Stimulated activated CD4-positive, alpha-beta T cell treated with anti-CD3 and anti-CD28 coated beads, TNF-alpha, amount 100 ng/mL, for 1 hour (primary cell): ENCODE results near the gene SOCS3.
A peak's percentile ranks its signal among the peaks of the same experiment; 100 is the strongest.

Experiments used
- DNase-seq, 3 donors: peaks; one replicate each; pipeline ENCODE4 v3.0.0-alpha.2; 2020; ENCODE audit warnings: low read depth in 3 of 3, low spot score in 1 of 3

Gene SOCS3, protein sequence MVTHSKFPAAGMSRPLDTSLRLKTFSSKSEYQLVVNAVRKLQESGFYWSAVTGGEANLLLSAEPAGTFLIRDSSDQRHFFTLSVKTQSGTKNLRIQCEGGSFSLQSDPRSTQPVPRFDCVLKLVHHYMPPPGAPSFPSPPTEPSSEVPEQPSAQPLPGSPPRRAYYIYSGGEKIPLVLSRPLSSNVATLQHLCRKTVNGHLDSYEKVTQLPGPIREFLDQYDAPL

GRCh38 chr17:78359997-78360370 lies at the start of gene SOCS3:
Gene SOCS3 (minus strand): TSS chr17:78360077. CDS start chr17:78359095, 982 bp downstream.
- peak; percentile 95 to 97 (median 96) for DNase-seq

GRCh38 chr17:78409191-78409928 lies 49.5 kb upstream of the SOCS3 start:
- no peak for DNase-seq

GRCh38 chr17:78408476-78409050 lies 48.7 kb upstream of the SOCS3 start:
- no peak for DNase-seq

DNA sequence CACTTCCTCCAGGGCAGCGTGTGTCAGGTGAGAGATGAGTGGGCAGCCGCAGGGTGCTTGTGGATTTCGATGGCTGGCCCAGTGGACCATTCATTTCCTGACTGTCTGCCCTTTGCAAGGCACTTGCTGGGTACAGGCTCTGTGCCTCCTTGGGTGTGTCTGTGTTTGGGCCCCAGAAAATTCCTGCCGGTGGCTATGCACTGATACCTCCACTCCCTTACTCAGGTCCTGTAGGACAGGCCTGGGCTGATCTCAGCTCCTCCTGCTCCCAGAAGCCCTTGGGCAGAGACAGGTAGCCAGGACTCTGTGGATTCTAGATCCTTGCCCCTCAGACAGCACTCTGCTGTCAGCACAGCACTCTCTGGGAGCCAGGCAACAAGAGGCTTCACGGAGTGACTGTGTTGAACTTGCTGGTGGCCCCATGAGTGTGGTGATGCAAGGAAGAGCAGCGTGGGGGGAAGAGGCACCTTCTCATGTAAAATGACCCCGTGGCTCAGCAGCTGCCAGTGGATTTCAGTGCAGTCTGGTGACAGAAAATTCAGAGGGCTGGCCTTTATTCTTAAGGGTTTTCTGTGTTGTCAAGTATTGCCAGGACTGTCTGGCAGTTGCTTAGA lies 47.6 kb upstream of the SOCS3 start:
- no peak for DNase-seq

DNA sequence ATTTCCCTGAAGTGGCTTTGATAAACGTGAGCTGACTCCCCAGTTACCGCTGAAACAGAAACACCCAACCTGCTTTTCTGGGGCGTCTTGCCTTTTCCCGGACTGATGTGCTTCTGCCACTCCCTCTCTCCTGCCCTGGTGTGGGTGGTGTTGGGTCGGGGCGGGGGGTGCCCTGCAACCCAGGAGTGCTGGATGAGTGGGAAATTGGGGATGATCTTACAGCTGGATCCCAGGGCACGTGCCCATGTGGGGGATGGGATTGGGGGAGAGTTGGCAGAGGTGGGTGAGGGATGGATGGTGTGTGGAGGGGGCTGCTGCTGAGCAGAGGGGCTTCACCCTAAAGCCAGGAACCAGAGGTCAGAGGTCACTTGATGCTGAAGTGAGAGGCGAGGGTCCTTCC lies 47.0 kb upstream of the SOCS3 start:
- no peak for DNase-seq

DNA sequence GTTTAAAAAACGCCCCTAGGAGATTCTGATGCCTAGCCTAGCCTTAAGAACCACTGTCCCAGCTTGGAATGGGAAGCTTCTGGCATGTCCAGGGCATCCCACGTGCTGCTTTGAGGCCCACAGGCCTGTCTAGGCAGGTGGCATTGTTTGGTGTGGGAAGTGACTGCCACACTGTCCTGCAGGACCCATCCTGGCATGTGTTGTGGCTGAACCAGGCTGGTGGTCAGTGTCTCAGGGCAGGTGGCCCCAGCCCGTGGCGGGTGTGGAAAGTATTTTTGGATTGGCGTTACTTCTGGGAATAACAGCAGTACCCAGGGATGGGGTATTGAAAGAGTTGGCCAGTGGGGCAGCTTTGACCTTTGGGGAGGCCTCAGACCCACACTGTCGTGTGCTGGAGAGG lies 46.5 kb upstream of the SOCS3 start:
- DNase-seq: no peak

- DNase-seq: no peak
These were observed 43.9 kb upstream of the SOCS3 start for GRCh38 chr17:78403822-78404221.

GRCh38 chr17:78401891-78402290 lies 42.0 kb upstream of the SOCS3 start:
- DNase-seq: no peak

DNA sequence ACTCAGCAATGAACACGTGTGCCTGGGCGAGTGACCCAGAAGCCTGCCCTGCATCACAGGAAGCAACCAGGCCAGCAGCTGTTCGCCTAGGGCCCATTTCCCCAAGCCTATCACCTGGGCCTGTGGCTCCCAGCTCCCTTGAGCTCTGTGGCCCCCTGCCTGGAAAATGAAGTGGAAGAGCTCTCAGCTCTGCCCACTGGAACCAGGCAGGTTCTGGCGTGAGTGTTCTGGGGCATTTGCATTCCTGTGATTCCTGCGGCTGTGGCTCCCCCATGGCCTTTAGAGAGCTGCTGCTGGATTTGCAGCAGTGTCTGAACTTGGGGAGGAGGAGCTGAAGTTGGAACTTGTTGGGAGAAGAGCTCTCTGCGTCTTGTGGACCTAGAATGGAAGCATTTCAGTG lies 41.4 kb upstream of the SOCS3 start:
- no peak for DNase-seq

GRCh38 chr17:78400581-78401240 lies 40.8 kb upstream of the SOCS3 start:
- no peak for DNase-seq

GRCh38 chr17:78399693-78400144 lies 39.8 kb upstream of the SOCS3 start:
- no peak for DNase-seq

DNA sequence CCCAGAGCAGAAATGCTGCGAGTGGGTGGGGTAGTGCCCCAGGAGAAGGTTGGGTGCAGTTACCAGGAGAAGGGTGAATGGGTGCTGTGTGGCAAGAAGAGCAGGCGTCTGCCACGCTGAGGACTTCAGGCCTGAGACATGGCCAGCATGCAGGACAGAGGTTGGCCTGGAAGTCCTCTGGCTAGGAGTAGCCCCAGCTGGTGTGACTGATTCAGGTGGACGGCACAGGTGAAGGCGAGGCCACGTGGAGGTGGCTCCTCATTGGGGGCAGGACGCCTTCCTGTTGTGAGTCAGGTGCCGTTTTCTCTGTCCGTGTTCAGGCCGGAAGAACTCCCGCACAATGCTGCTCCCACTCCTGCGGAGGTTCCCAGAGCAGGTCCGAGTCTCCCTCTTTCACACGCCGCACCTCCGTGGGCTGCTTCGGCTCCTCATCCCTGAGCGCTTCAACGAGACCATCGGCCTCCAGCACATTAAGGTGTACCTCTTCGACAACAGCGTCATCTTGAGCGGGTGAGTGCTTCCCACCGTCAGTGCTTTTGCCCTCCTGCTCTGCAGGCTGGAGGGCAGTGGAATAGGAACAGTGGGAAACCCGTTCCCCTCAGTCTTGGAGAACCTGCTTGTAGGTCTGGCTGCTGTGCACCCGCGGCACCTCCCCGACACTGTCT lies 39.3 kb upstream of the SOCS3 start:
- no peak for DNase-seq

DNA sequence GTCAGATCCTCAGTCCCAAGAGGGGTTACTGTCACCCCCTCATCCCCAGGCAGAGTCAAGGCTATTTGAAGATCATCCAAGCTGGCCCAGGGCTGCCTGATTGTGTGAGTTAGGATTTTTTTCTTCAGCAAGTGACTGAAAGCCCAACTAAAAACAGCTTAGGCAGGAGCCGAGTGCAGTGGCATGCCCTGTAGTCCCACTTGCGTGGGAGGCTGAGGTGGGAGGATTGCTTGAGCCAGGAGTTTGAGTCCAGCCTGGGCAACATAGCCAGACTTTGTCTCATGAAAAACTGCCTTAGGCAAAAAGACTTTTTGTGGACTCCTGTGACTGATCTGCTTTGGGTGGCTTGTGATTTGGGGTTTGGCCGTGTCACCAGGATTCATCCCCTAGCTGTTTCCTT lies 38.5 kb upstream of the SOCS3 start:
- DNase-seq: no peak

- no peak for DNase-seq
These were observed 37.8 kb upstream of the SOCS3 start for GRCh38 chr17:78397681-78398101.

DNA sequence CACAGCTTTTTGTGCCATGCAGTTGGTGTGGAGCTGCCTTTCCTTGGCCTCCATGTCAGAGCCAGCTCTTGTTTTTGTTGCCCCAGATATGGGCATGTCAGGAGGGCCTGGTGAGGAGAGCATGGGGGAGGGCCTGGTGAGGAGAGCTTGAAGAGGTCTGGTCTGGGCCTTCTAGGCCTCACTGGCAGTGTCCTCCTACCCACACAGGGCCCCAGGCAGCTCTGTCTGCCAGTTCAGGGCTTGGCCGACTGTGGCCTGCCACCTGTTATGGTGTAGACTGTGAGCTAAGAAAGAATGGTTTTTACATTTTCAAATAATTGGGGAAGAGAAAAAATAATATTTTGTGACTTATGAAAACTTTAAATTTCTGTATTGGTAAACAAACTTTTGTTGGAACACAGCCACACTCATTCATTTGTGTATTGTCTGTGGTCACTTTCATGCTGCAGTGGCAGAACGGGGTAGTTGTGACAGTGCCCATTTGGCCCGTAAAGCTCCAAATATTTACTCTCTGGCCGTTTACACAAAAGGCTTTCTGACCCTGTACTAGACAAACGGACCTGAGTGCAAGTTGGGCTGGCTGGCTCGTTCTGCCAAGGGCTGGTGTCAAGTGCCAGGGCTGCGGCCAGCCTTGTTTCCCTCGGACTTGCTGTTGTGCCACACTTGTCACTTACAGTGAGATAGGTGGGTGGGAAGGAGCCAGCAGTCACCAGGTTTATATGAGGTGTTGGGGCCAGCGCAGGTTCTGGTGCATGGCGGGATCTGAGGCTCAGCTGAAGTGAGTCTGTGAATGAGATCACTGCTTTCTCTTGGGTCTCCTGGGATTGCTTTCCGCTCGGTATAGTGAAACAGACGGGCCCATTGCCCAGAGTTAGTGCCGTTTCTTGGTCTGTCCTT lies 36.8 kb upstream of the SOCS3 start:
- DNase-seq: no peak

DNA sequence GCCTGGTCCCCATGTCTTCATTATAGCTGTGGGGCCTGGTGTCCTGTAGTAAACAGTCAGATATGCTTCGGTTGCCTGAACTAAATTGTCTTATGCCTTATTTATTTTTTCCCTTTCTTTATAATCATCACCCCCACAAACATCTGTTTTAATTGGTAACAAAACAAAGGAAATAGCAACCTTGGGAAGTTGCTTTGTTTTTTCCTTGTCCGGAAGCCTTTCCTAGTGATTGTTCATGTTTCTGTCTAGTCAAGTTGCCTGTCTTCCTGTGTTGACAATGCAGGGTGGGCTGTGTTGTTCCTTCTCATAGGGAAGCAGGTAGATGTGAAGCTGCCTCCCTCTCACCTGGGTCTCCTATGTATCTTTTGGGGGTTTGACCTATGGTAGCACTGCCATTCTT lies 35.3 kb upstream of the SOCS3 start:
- DNase-seq: no peak

DNA sequence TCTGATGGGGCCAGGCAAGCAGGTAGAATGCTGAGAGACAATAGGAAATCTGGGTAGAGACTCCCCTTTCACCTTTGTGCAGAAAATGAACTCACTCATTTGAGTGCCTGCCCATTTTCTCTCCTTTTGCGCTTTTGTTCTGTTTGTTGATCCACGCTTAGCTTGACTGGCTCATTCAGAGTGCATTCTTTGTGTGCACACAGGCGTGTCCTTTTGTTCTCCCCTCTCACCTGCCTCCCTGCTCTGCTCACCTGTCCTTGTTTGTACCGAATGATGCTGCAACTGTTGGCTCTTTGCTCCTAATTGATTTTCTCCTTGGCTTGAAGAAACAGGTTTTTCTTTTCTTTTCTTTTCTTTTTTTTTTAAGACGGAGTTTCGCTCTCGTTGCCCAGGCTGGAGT lies 34.3 kb upstream of the SOCS3 start:
- no peak for DNase-seq

- DNase-seq: no peak
These were observed 33.7 kb upstream of the SOCS3 start for GRCh38 chr17:78393575-78393974.

DNA sequence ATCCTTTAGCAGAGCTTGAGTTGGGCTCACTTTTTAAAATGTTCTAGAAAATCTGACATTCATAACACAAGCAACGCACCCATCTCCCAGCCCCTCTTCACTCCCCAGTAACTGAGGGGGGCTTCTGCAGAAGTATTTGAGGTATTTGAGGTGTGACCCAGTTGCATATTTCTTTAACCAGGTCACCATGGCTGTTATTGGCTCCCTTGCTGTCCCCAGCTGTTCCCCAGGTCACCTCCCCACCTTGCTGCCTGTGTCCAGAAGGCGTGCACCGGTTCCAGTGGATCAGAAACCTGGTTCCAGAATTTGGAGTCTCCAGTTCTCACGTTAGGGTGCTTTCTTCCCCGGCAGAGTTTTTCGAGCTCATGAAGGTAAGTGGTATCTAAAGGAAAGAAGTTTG lies 32.4 kb upstream of the SOCS3 start:
- no peak for DNase-seq

DNA sequence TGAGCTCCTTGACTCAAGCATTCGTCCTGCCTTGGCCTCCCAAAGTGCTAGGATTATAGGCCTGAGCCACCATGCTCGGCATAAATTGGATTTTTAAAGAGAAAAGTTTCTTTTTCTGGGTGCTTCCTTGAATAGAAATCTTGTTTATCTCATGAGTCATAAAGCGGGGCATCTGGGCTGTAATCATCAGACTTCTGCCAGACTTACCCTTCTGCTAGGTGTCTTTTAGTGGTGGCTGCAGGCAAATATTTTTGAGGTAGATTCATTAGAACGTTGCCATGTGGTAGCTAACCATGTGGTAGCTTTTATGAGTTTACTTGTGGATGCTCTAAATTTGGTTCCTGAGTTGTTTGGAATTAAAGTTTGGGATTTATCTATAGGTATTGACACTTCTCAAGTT lies 32.0 kb upstream of the SOCS3 start:
- no peak for DNase-seq
